WI38 (cell line): ENCODE measurements around the gene HIPK2.

Experiments
- H3K4me3 ChIP-seq: 2 replicates; pipeline ENCODE4 v1.5.1; 2011; ENCODE audit warnings: low read depth, mild to moderate bottlenecking, control low read depth, low read length
- CTCF ChIP-seq: IDR thresholded peaks from 2 replicates; pipeline ENCODE4 v1.5.1; 2012; ENCODE audit warnings: low read depth, mild to moderate bottlenecking, control low read depth, low read length

HIPK2 gene

GRCh38 chr7:139777948-139778841, at the start of gene HIPK2:
Gene HIPK2, minus strand, starts transcription at chr7:139777998. Its CDS starts 375 bp downstream, at chr7:139777623.
- TF ChIP-seq CTCF = no peak
- H3K4me3 ChIP-seq = peak within 1 kb of the TSS; percentile 99

GRCh38 chr7:139827042-139827441, 49.2 kb upstream of the HIPK2 start:
- TF ChIP-seq CTCF = no peak
- H3K4me3 ChIP-seq = no peak overlapping the region

- no peak overlapping the region for H3K4me3 ChIP-seq
- no peak for TF ChIP-seq CTCF
These were observed 48.0 kb upstream of the HIPK2 start for GRCh38 chr7:139825666-139826290.

- H3K4me3 ChIP-seq = peak overlapping the region; percentile 37
- TF ChIP-seq CTCF = no peak
These were observed 46.2 kb upstream of the HIPK2 start for GRCh38 chr7:139823959-139824521.

- no peak overlapping the region for H3K4me3 ChIP-seq
- TF ChIP-seq CTCF = no peak
These were observed 45.1 kb upstream of the HIPK2 start for GRCh38 chr7:139822855-139823254.

GRCh38 chr7:139821349-139822105, 43.7 kb upstream of the HIPK2 start:
- no peak for TF ChIP-seq CTCF
- H3K4me3 ChIP-seq = no peak overlapping the region
